CD4-positive, alpha-beta T cell treated with Interleukin-21 for 1 hour (primary cell): ENCODE results near the gene ACLY.

Experiments
- DNase-seq: peaks from one replicate; pipeline ENCODE4 v3.0.0-alpha.2; 2020

ACLY gene

GRCh38 chr17:41918314-41919164, at the start of gene ACLY:
Gene ACLY (minus strand): TSS chr17:41918951. CDS start chr17:41913873, 5,078 bp downstream.
- peak; percentile 96 for DNase-seq

- DNase-seq: no peak
These were observed 49.3 kb upstream of the ACLY start for GRCh38 chr17:41967921-41968578.

- DNase-seq: peak; percentile 62
These were observed 48.6 kb upstream of the ACLY start for GRCh38 chr17:41967141-41967920.

GRCh38 chr17:41966463-41967140, 47.9 kb upstream of the ACLY start, which contains the start of gene CNP:
Gene CNP (plus strand): TSS chr17:41966795. CDS start chr17:41966885, 90 bp downstream.
- peak; percentile 93 for DNase-seq

GRCh38 chr17:41965694-41966462, 47.1 kb upstream of the ACLY start:
- peak; percentile 81 for DNase-seq

- DNase-seq: peak; percentile 73
These were observed 44.1 kb upstream of the ACLY start for GRCh38 chr17:41962768-41963434.

GRCh38 chr17:41962111-41962510, 43.4 kb upstream of the ACLY start:
- no peak for DNase-seq

GRCh38 chr17:41959336-41960095, 40.8 kb upstream of the ACLY start:
- no peak for DNase-seq

GRCh38 chr17:41959030-41959335, 40.2 kb upstream of the ACLY start:
- no peak for DNase-seq

GRCh38 chr17:41957869-41958439, 39.2 kb upstream of the ACLY start:
- DNase-seq: no peak

- no peak for DNase-seq
These were observed 38.5 kb upstream of the ACLY start for GRCh38 chr17:41957031-41957868.

- no peak for DNase-seq
These were observed 37.8 kb upstream of the ACLY start for GRCh38 chr17:41956522-41956921.

- no peak for DNase-seq
These were observed 30.2 kb upstream of the ACLY start for GRCh38 chr17:41948762-41949460.

GRCh38 chr17:41944943-41945342, 26.2 kb upstream of the ACLY start:
- no peak for DNase-seq

- DNase-seq: no peak
These were observed 24.7 kb upstream of the ACLY start for GRCh38 chr17:41943492-41943891.

GRCh38 chr17:41942626-41943373, 24.0 kb upstream of the ACLY start:
- no peak for DNase-seq

GRCh38 chr17:41941168-41941567, 22.4 kb upstream of the ACLY start:
- DNase-seq: no peak

GRCh38 chr17:41939693-41940090, 20.9 kb upstream of the ACLY start:
- no peak for DNase-seq
